NCI-H345 treated with DMSO at 0.1 percent for 48 hours (cell line): ENCODE data around the gene UBE3B.
A peak's percentile ranks its signal among the peaks of the same experiment; 100 is the strongest.

Experiments
- DNase-seq: peaks from one replicate; lab custom pipeline; 2025; ENCODE audit not compliant: unreplicated experiment; lab: John Stamatoyannopoulos, UW

UBE3B gene

GRCh38 chr12:109568486-109568885 is 91.1 kb downstream of the UBE3B start:
- DNase-seq, result no peak

- no peak for DNase-seq
Observed at GRCh38 chr12:109571773-109572505, 94.5 kb downstream of the UBE3B start.

- DNase-seq, result no peak
Observed at GRCh38 chr12:109572506-109572845, 95.0 kb downstream of the UBE3B start.

GRCh38 chr12:109573029-109573913 is 95.8 kb downstream of the UBE3B start, which contains the start of the genes MMAB and MVK:
MMAB (minus strand) TSS chr12:109573504; CDS start chr12:109573480, 24 bp downstream.
MVK (plus strand) TSS chr12:109573794; CDS start chr12:109574823, 1,029 bp downstream.
- DNase-seq, result peak; percentile 99

GRCh38 chr12:109573914-109574244 is 96.4 kb downstream of the UBE3B start:
- no peak for DNase-seq

GRCh38 chr12:109575683-109576082 is 98.2 kb downstream of the UBE3B start:
- DNase-seq, result no peak

- no peak for DNase-seq
Observed at GRCh38 chr12:109577311-109577710, 99.9 kb downstream of the UBE3B start.

GRCh38 chr12:109578330-109578927 is 101.0 kb downstream of the UBE3B start:
- DNase-seq, result no peak

GRCh38 chr12:109579639-109580038 is 102.2 kb downstream of the UBE3B start:
- DNase-seq, result no peak

- DNase-seq, result no peak
Observed at GRCh38 chr12:109580272-109580671, 102.8 kb downstream of the UBE3B start.

GRCh38 chr12:109580684-109581333 is 103.4 kb downstream of the UBE3B start:
- no peak for DNase-seq

- no peak for DNase-seq
Observed at GRCh38 chr12:109581334-109581691, 103.9 kb downstream of the UBE3B start.

GRCh38 chr12:109581856-109582255 is 104.4 kb downstream of the UBE3B start:
- DNase-seq, result no peak

GRCh38 chr12:109582636-109583035 is 105.2 kb downstream of the UBE3B start:
- DNase-seq, result no peak

- DNase-seq, result no peak
Observed at GRCh38 chr12:109583733-109584132, 106.3 kb downstream of the UBE3B start.
